GM12878 (cell line): Measurements from ENCODE around the gene THSD4. TPM values are rescaled to one million over a fixed set of nuclear protein-coding genes. Genes with fewer than 3 reads are reported as not detected.

Experiments used
- ATAC-seq: fragments of 200-7000 bp; cut with Tn5 transposase; 3 replicates; pipeline ENCODE4 v1.9.1; 2020; ENCODE audit warnings: mild to moderate bottlenecking, moderate library complexity
- BruUV-seq: library from RNA; stranded (reverse); fragments of 400-500 nt; replicated peaks from 2 replicates; lab custom pipeline; 2021; lab: Mats Ljungman, UMichigan
- CTCF ChIA-PET: fragments of 300-600 bp; sonication (Branson Sonifier 250); formaldehyde crosslinking; extraction: SDS; loops from one replicate; lab custom pipeline; 2021; ENCODE audit warnings: inconsistent platforms; lab: Yijun Ruan, JAX
- POLR2A ChIA-PET: fragments of 350-600 bp; formaldehyde crosslinking; extraction: SDS; loops from one replicate; lab custom pipeline; 2021; ENCODE audit warnings: inconsistent platforms; lab: Charles Lee
- RAD21 ChIA-PET: fragments of 300-600 bp; sonication (Branson Sonifier 250); formaldehyde crosslinking; loops from one replicate; lab custom pipeline; 2023; ENCODE audit warnings: antibody characterized with exemption; ENCODE audit not compliant: unreplicated experiment; lab: Charles Lee
- SMC1A ChIA-PET: fragments of 300-600 bp; sonication (Branson Sonifier 250); formaldehyde crosslinking; loops from one replicate; lab custom pipeline; 2023; ENCODE audit not compliant: unreplicated experiment, uncharacterized antibody; lab: Charles Lee
- DNase-seq: peaks from one replicate; pipeline ENCODE4 v3.0.0-alpha.2; 2011; ENCODE audit warnings: low read depth, low spot score
- FAIRE-seq: peaks from 3 replicates; lab custom pipeline; 2011; peaks lifted over from hg19 to GRCh38; lab: Jason Lieb, UNC
- H2AFZ ChIP-seq: 2 replicates; pipeline ENCODE4 v1.6.0; 2011; ENCODE audit warnings: low read depth, low read length, control low read depth; ENCODE audit not compliant: control insufficient read depth
- H3K27ac ChIP-seq: 2 replicates; pipeline ENCODE4 v1.5.1; 2011; ENCODE audit warnings: control low read depth; ENCODE audit not compliant: control insufficient read depth, insufficient read depth
- H3K27me3 ChIP-seq, 2 experiments: replicated peaks in 1 of 2; 2 replicates each; pipeline versions ENCODE4 v1.6.0 to v1.6.1; 2011; ENCODE audit warnings: low read length in 1 of 2; ENCODE audit not compliant: control insufficient read depth in 2 of 2, insufficient read depth in 2 of 2
- H3K36me3 ChIP-seq, 2 experiments: 2 replicates each; pipeline ENCODE4 v1.5.1; 2011; ENCODE audit warnings: low read length in 1 of 2; ENCODE audit not compliant: control insufficient read depth in 2 of 2, insufficient read depth in 2 of 2
- H3K4me1 ChIP-seq: 2 replicates; pipeline ENCODE4 v1.6.1; 2011; ENCODE audit warnings: mild to moderate bottlenecking, low read length, moderate library complexity, mixed read lengths; ENCODE audit not compliant: control insufficient read depth, insufficient read depth
- H3K4me2 ChIP-seq: 2 replicates; pipeline ENCODE4 v1.6.0; 2011; ENCODE audit warnings: control low read depth; ENCODE audit not compliant: control insufficient read depth, insufficient read depth
- H3K4me3 ChIP-seq: fragments of 200-600 bp; sonication (generic); 2 replicates; pipeline ENCODE4 v1.5.1; 2016
- H3K79me2 ChIP-seq: 2 replicates; pipeline ENCODE4 v1.6.0; 2011; ENCODE audit warnings: low read length; ENCODE audit not compliant: control insufficient read depth, insufficient read depth
- H3K9ac ChIP-seq: 2 replicates; pipeline ENCODE4 v1.8.0; 2011; ENCODE audit warnings: low read length, control low read depth, mixed read lengths; ENCODE audit not compliant: control insufficient read depth, insufficient read depth
- H3K9me3 ChIP-seq: replicated peaks from 3 replicates; pipeline ENCODE4 v1.5.1; 2011; ENCODE audit warnings: mild to moderate bottlenecking, low read length; ENCODE audit not compliant: control insufficient read depth, insufficient read depth
- H4K20me1 ChIP-seq: 2 replicates; pipeline ENCODE4 v1.6.0; 2011; ENCODE audit not compliant: control insufficient read depth, insufficient read depth
- ATF2 ChIP-seq: IDR thresholded peaks from 2 replicates; pipeline ENCODE4 v1.6.1; 2012; ENCODE audit warnings: low read length, inconsistent platforms
- HCFC1 ChIP-seq: fragments of 150-350 bp; IDR thresholded peaks from 2 replicates; pipeline ENCODE4 v1.6.1; 2014; ENCODE audit warnings: low read length
- MTA2 ChIP-seq: fragments of 450-650 bp; IDR thresholded peaks from 2 replicates; pipeline ENCODE4 v1.6.1; 2016; ENCODE audit warnings: low read depth, mild to moderate bottlenecking, moderate library complexity
- NR2C1 ChIP-seq: fragments of 450-650 bp; IDR thresholded peaks from 2 replicates; pipeline ENCODE4 v1.6.1; 2017; ENCODE audit warnings: antibody characterized with exemption, mild to moderate bottlenecking, moderate library complexity
- NRF1 ChIP-seq: conservative IDR thresholded peaks from 2 replicates; pipeline ENCODE4 v1.6.1; 2011; ENCODE audit warnings: mild to moderate bottlenecking, low read depth, low read length, improper control_type of control experiment
- PBX3 ChIP-seq: IDR thresholded peaks from 2 replicates; pipeline ENCODE4 v1.6.1; 2011; ENCODE audit warnings: mild to moderate bottlenecking, low read depth, low read length, moderate library complexity; ENCODE audit not compliant: insufficient replicate concordance
- POLR2A ChIP-seq: IDR thresholded peaks from 2 replicates; pipeline ENCODE4 v1.6.1; 2011; ENCODE audit warnings: low read depth, mild to moderate bottlenecking, low read length
- REST ChIP-seq: IDR thresholded peaks from 2 replicates; pipeline ENCODE4 v1.6.1; 2012; ENCODE audit warnings: mild to moderate bottlenecking, low read depth, low read length
- SIN3A ChIP-seq: IDR thresholded peaks from 2 replicates; pipeline ENCODE4 v1.6.1; 2012; ENCODE audit warnings: low read depth, low read length, improper control_type of control experiment
- SMARCA5 ChIP-seq: fragments of 450-650 bp; IDR thresholded peaks from 2 replicates; pipeline ENCODE4 v1.6.1; 2017; ENCODE audit warnings: mild to moderate bottlenecking
- SMC3 ChIP-seq: IDR thresholded peaks from 2 replicates; pipeline ENCODE4 v1.6.1; 2011; ENCODE audit warnings: low read length, improper control_type of control experiment, borderline replicate concordance
- ZBED1 ChIP-seq: IDR thresholded peaks from 2 replicates; pipeline ENCODE4 v1.6.1; 2016; ENCODE audit warnings: borderline replicate concordance
- ZBTB11 ChIP-seq: fragments of 450-650 bp; formaldehyde crosslinking; IDR thresholded peaks from 2 replicates; pipeline ENCODE4 v1.5.0; 2022; ENCODE audit warnings: mild to moderate bottlenecking, missing genetic modification characterization
- ZSCAN29 ChIP-seq: fragments of 450-650 bp; IDR thresholded peaks from 2 replicates; pipeline ENCODE4 v1.6.1; 2017; ENCODE audit warnings: mild to moderate bottlenecking, moderate library complexity
- WGBS: methylation state at CpG from one replicate; pipeline ENCODE4 v1.1.6; 2016; ENCODE audit warnings: low lambda C conversion rate; ENCODE audit not compliant: insufficient replicate concordance, insufficient coverage; ENCODE audit errors: missing lambda C conversion rate; 5-methylcytosine and 5-hydroxymethylcytosine counted together
- in situ Hi-C: fragments of 300-500 bp; cut with MboI; formaldehyde crosslinking; loops from 9 replicates; pipeline ENCODE4 v1.14.3; 2018; ENCODE audit warnings: mixed read lengths
- intact Hi-C: fragments of 100-400 bp; cut with micrococcal nuclease; formaldehyde crosslinking; loops from one replicate; pipeline ENCODE4 v1.14.2; 2022; ENCODE audit not compliant: unreplicated experiment
- polyA plus RNA-seq, 11 experiments: library from polyadenylated mRNA; depleted of rRNA in 4 of 11; unstranded in 6 of 11; stranded (reverse) in 5 of 11; fragments of >200 nt; fragmentation: Nextera tagmentation in 4 of 11; fragmentation: Illumina TruSeq in 1 of 11; extraction: Ambion mirVana in 4 of 11; extraction: Trizol in 1 of 11; gene quantifications; 1 replicate in 1 of 11; 2 replicates in 10 of 11; pipeline versions ENCODE4 v1.2.1 to v1.2.3, GENCODE V29; 2011 to 2016; ENCODE audit warnings: inconsistent platforms in 2 of 11, missing spikeins in 2 of 11, low read depth in 1 of 11
- total RNA-seq, 4 experiments: library from RNA; depleted of rRNA in 3 of 4; stranded (reverse); fragments of >200 nt in 3 of 4; fragmentation: Illumina TruSeq in 1 of 4; extraction: Trizol in 1 of 4; gene quantifications; 2 replicates each; pipeline versions ENCODE4 v1.2.1 to v1.2.3, GENCODE V29; 2013 to 2021

Gene THSD4
- total and polyA plus RNA-seq, 10 of the 15 experiments (the other 5 are each of a cell fraction or from before 2014, with no cell fraction given): 0.04 to 0.13 (median 0.05) TPM; not detected in 7

GRCh38 chr15:71154607-71155200, 39.4 kb downstream of the THSD4 start:
- WGBS: 12% methylated on average over 4 of the region's 4 CpGs
- no peak for FAIRE-seq
- TF ChIP-seq ZBTB11 (CRISPR knock-in tag) (no peak), POLR2A (no peak), SIN3A (no peak), SMARCA5 (no peak), NRF1 (no peak), HCFC1 (no peak), ZSCAN29 (no peak), SMC3 (no peak), REST (no peak), NR2C1 (no peak), PBX3 (no peak), ZBED1 (no peak), MTA2 (no peak), ATF2 (no peak)

More at GRCh38 chr15:71154607-71155200, 39.4 kb downstream of the THSD4 start:
- Histone ChIP-seq H3K4me1 (no peaks in the 10 kb centered on the region), H4K20me1 (no peaks in the 10 kb centered on the region), H3K9me3 (no peaks in the 10 kb centered on the region), H3K4me2 (no peak overlapping the region), H3K79me2 (no peaks in the 10 kb centered on the region), H3K4me3 (no peak overlapping the region), H3K36me3 (no peaks in the 10 kb centered on the region), H3K27ac (no peak overlapping the region), H3K9ac (no peak overlapping the region), H2AFZ (no peak overlapping the region), H3K27me3 (no peaks in the 10 kb centered on the region)
- ATAC-seq (no peak), DNase-seq (no peak)
- in situ Hi-C loops: no loop called here
- CTCF ChIA-PET: no interaction called here
- BruUV-seq: no TSS peak
- RAD21 ChIA-PET: no interaction called here
- intact Hi-C loops: no loop called here
- POLR2A ChIA-PET: no interaction called here
- SMC1A ChIA-PET: no interaction called here
